K562 (cell line): ENCODE measurements around the gene PSEN1. TPM values are rescaled to one million over a fixed set of nuclear protein-coding genes. Genes with fewer than 3 reads are reported as not detected.
A peak's percentile ranks its signal among the peaks of the same experiment; 100 is the strongest.

Experiments
- ARID3B ChIP-seq: fragments of 250-450 bp; sonication (Bioruptor Pico); IDR thresholded peaks from 2 replicates; pipeline ENCODE4 v1.4.0; 2020; ENCODE audit warnings: borderline replicate concordance
- E2F8 ChIP-seq: fragments of 450-650 bp; IDR thresholded peaks from 2 replicates; pipeline ENCODE4 v1.7.1; 2018; ENCODE audit warnings: mild to moderate bottlenecking, low read depth; ENCODE audit not compliant: partially characterized antibody
- ELF2 ChIP-seq: fragments of 250-450 bp; sonication (Bioruptor Pico); IDR thresholded peaks from 2 replicates; pipeline ENCODE4 v1.5.0; 2021; ENCODE audit warnings: mild to moderate bottlenecking
- FIP1L1 ChIP-seq: fragments of 200-400 bp; formaldehyde crosslinking; IDR thresholded peaks from 2 replicates; pipeline ENCODE4 v1.6.1; 2018; ENCODE audit warnings: mild to moderate bottlenecking, low read depth, low read length; ENCODE audit not compliant: poor library complexity, severe bottlenecking
- FOXJ2 ChIP-seq: fragments of 200-800 bp; sonication (Bioruptor generic); IDR thresholded peaks from 2 replicates; pipeline ENCODE4 v1.6.1; 2016; ENCODE audit warnings: missing genetic modification characterization, missing compliant biosample characterization
- HNRNPK ChIP-seq: fragments of 200-400 bp; formaldehyde crosslinking; IDR thresholded peaks from one replicate; pipeline ENCODE4 v1.6.1; 2018; ENCODE audit warnings: mild to moderate bottlenecking, low read depth, low read length; ENCODE audit not compliant: poor library complexity, severe bottlenecking
- MAFG ChIP-seq: fragments of 450-650 bp; conservative IDR thresholded peaks from 2 replicates; pipeline ENCODE4 v1.6.1; 2016; ENCODE audit warnings: missing genetic modification characterization, missing compliant biosample characterization
- MAFK ChIP-seq: IDR thresholded peaks from 2 replicates; pipeline ENCODE4 v1.6.1; 2011; ENCODE audit warnings: low read length, improper control_type of control experiment
- MTF1 ChIP-seq: fragments of 250-450 bp; sonication (Bioruptor Pico); IDR thresholded peaks from 2 replicates; pipeline ENCODE4 v1.9.0; 2021; ENCODE audit warnings: moderate library complexity, mild to moderate bottlenecking, inconsistent platforms, borderline replicate concordance
- NFIC ChIP-seq: fragments of 450-650 bp; IDR thresholded peaks from 2 replicates; pipeline ENCODE4 v1.6.1; 2017; ENCODE audit warnings: mild to moderate bottlenecking, inconsistent platforms
- PHB ChIP-seq: fragments of 250-450 bp; sonication (Bioruptor Pico); IDR thresholded peaks from 2 replicates; pipeline ENCODE4 v1.5.0; 2021
- PRMT5 ChIP-seq: sonication (generic); formaldehyde crosslinking; IDR thresholded peaks from 2 replicates; pipeline ENCODE4 v1.5.0; 2020; ENCODE audit warnings: missing genetic modification reagents
- SIRT6 ChIP-seq: IDR thresholded peaks from one replicate; pipeline ENCODE4 v1.6.1; 2012; ENCODE audit warnings: low read depth, mild to moderate bottlenecking, control low read depth, inconsistent platforms, low read length, moderate library complexity
- STAT6 ChIP-seq: sonication (generic); formaldehyde crosslinking; IDR thresholded peaks from 2 replicates; pipeline ENCODE4 v1.8.1; 2023; ENCODE audit warnings: mild to moderate bottlenecking, missing genetic modification reagents
- THAP12 ChIP-seq: fragments of 250-450 bp; sonication (Bioruptor Pico); IDR thresholded peaks from 2 replicates; pipeline ENCODE4 v1.9.0; 2021; ENCODE audit warnings: mild to moderate bottlenecking, inconsistent platforms
- ZFPM2 ChIP-seq: fragments of 250-450 bp; sonication (Bioruptor Pico); IDR thresholded peaks from 2 replicates; pipeline ENCODE4 v1.5.1; 2022; ENCODE audit warnings: mild to moderate bottlenecking
- ZNF224 ChIP-seq: sonication (generic); formaldehyde crosslinking; IDR thresholded peaks from 2 replicates; pipeline ENCODE4 v1.8.0; 2022; ENCODE audit warnings: mild to moderate bottlenecking, missing genetic modification reagents
- ZNF316 ChIP-seq: fragments of 450-650 bp; IDR thresholded peaks from 2 replicates; pipeline ENCODE4 v1.6.1; 2016
- ZNF324 ChIP-seq: fragments of 250-450 bp; sonication (Bioruptor Pico); IDR thresholded peaks from 2 replicates; pipeline ENCODE4 v1.4.0; 2020; ENCODE audit warnings: mild to moderate bottlenecking
- ZNF408 ChIP-seq: fragments of 250-450 bp; sonication (Bioruptor Pico); IDR thresholded peaks from 2 replicates; pipeline ENCODE4 v1.4.0; 2020; ENCODE audit warnings: low read depth, mild to moderate bottlenecking, moderate library complexity
- ZZZ3 ChIP-seq: fragments of 450-650 bp; IDR thresholded peaks from 2 replicates; pipeline ENCODE4 v1.6.1; 2016; ENCODE audit warnings: antibody characterized with exemption, mild to moderate bottlenecking, moderate library complexity
- polyA plus RNA-seq, 8 experiments: library from polyadenylated mRNA; depleted of rRNA in 4 of 8; stranded (reverse) in 5 of 8; unstranded in 3 of 8; fragments of >200 nt; fragmentation: Nextera tagmentation in 2 of 8; fragmentation: Illumina TruSeq in 1 of 8; extraction: Ambion mirVana in 2 of 8; extraction: Trizol in 1 of 8; gene quantifications; 2 replicates each; pipeline versions ENCODE4 v1.2.1 to v1.2.3, GENCODE V29; 2011 to 2014; ENCODE audit warnings: inconsistent platforms in 1 of 8, missing spikeins in 1 of 8
- total RNA-seq, 7 experiments: library from RNA; depleted of rRNA in 6 of 7; stranded (reverse); fragments of >200 nt in 6 of 7; fragmentation: Illumina TruSeq in 2 of 7; extraction: Trizol in 2 of 7; gene quantifications; 2 replicates each; pipeline versions ENCODE4 v1.2.1 to v1.2.3, GENCODE V29; 2011 to 2021; ENCODE audit warnings: low replicate concordance in 1 of 7

The PSEN1 gene
- total and polyA plus RNA-seq, 9 of the 15 experiments (the other 6 are each of a cell fraction or from before 2014, with no cell fraction given): 6.5 to 25.2 (median 14.3) TPM

GRCh38 chr14:73233564-73233963 lies 97.3 kb downstream of the PSEN1 start (continued):
- no peak for TF ChIP-seq E2F8
- no peak for TF ChIP-seq THAP12 (CRISPR knock-in tag)
- TF ChIP-seq FIP1L1: no peak
- no peak for TF ChIP-seq ZNF324 (CRISPR knock-in tag)
- TF ChIP-seq FOXJ2 (tag): no peak
- no peak for TF ChIP-seq HNRNPK
- no peak for TF ChIP-seq STAT6 (CRISPR knock-in tag)
- TF ChIP-seq MTF1 (CRISPR knock-in tag): no peak
- TF ChIP-seq ZZZ3: no peak
- no peak for TF ChIP-seq NFIC
- no peak for TF ChIP-seq ELF2 (CRISPR knock-in tag)
- TF ChIP-seq ARID3B (CRISPR knock-in tag): no peak
- no peak for TF ChIP-seq ZFPM2 (CRISPR knock-in tag)
- TF ChIP-seq SIRT6: no peak
- peak; percentile 37; the same call in 1 of the 2 replicates for TF ChIP-seq MAFK
- TF ChIP-seq ZNF408 (CRISPR knock-in tag): no peak
- no peak for TF ChIP-seq PRMT5 (CRISPR knock-in tag)
- TF ChIP-seq ZNF316: peak; percentile 89
- TF ChIP-seq PHB: no peak
- no peak for TF ChIP-seq ZNF224 (CRISPR knock-in tag)
- TF ChIP-seq MAFG (tag): peak; percentile 71
